PC-3 (cell line): ENCODE data around the gene HHATL. TPM values are rescaled to one million over a fixed set of nuclear protein-coding genes. Genes with fewer than 3 reads are reported as not detected.

Experiments used
- ATAC-seq: fragments of 200-7000 bp; cut with Tn5 transposase; 2 replicates; pipeline ENCODE4 v1.9.1; 2020; ENCODE audit warnings: mild to moderate bottlenecking, moderate library complexity
- BruUV-seq: library from RNA; stranded (reverse); fragments of 400-500 nt; replicated peaks from 2 replicates; lab custom pipeline; 2021; lab: Mats Ljungman, UMichigan
- CTCF ChIA-PET: fragments of 300-600 bp; sonication (Branson Sonifier 250); formaldehyde crosslinking; loops from one replicate; lab custom pipeline; 2022; ENCODE audit warnings: antibody characterized with exemption; lab: Charles Lee
- POLR2A ChIA-PET: fragments of 300-600 bp; sonication (Branson Sonifier 250); formaldehyde crosslinking; loops from one replicate; lab custom pipeline; 2022; ENCODE audit warnings: antibody characterized with exemption; ENCODE audit not compliant: unreplicated experiment; lab: Charles Lee
- DNase-seq: peaks from one replicate; pipeline ENCODE4 v3.0.0-alpha.2; 2015
- H2AFZ ChIP-seq: fragments of 300-600 bp; sonication (generic); 2 replicates; pipeline ENCODE4 v1.6.0; 2016; ENCODE audit warnings: antibody characterized with exemption, low read length
- H3F3A ChIP-seq: fragments of 300-600 bp; sonication (generic); one replicate; pipeline ENCODE4 v1.6.0; 2017; ENCODE audit warnings: antibody characterized with exemption, low read length, control low read depth, mild to moderate bottlenecking; ENCODE audit not compliant: unreplicated experiment
- H3K27ac ChIP-seq: fragments of 300-600 bp; sonication (generic); 2 replicates; pipeline ENCODE4 v1.5.1; 2016; ENCODE audit warnings: mild to moderate bottlenecking, low read length
- H3K27me3 ChIP-seq: fragments of 300-600 bp; sonication (generic); 2 replicates; pipeline ENCODE4 v1.6.1; 2016; ENCODE audit warnings: low read length, mixed read lengths
- H3K36me3 ChIP-seq: fragments of 300-600 bp; sonication (generic); 2 replicates; pipeline ENCODE4 v1.6.1; 2016; ENCODE audit warnings: low read depth, mixed run types, low read length, mixed read lengths
- H3K4me1 ChIP-seq: fragments of 300-600 bp; sonication (generic); 2 replicates; pipeline ENCODE4 v1.5.1; 2016; ENCODE audit warnings: low read length; ENCODE audit not compliant: insufficient read depth
- H3K4me2 ChIP-seq: fragments of 300-600 bp; sonication (generic); 2 replicates; pipeline ENCODE4 v1.6.0; 2016; ENCODE audit warnings: low read length
- H3K4me3 ChIP-seq: fragments of 300-600 bp; sonication (generic); 2 replicates; pipeline ENCODE4 v1.5.1; 2016; ENCODE audit warnings: mild to moderate bottlenecking, low read length, mixed read lengths
- H3K79me2 ChIP-seq: fragments of 300-600 bp; sonication (generic); 2 replicates; pipeline ENCODE4 v1.6.1; 2017; ENCODE audit warnings: low read length, mixed read lengths
- H3K9ac ChIP-seq: fragments of 300-600 bp; sonication (generic); 2 replicates; pipeline ENCODE4 v1.6.0; 2016; ENCODE audit warnings: mild to moderate bottlenecking, low read length
- H3K9me2 ChIP-seq: fragments of 300-600 bp; sonication (generic); replicated peaks from 2 replicates; pipeline ENCODE4 v1.6.1; 2016; ENCODE audit warnings: mixed run types, low read length, mixed read lengths
- H3K9me3 ChIP-seq: fragments of 300-600 bp; sonication (generic); 2 replicates; pipeline ENCODE4 v1.6.1; 2016; ENCODE audit warnings: low read length, mixed read lengths
- H4K20me1 ChIP-seq: fragments of 300-600 bp; sonication (generic); 2 replicates; pipeline ENCODE4 v1.6.1; 2016; ENCODE audit warnings: low read length, mixed read lengths
- EZH2 ChIP-seq: fragments of 300-600 bp; sonication (generic); IDR thresholded peaks from one replicate; pipeline ENCODE4 v1.6.1; 2017; ENCODE audit warnings: antibody characterized with exemption, mild to moderate bottlenecking, low read length; ENCODE audit not compliant: unreplicated experiment
- EZH2phosphoT487 ChIP-seq: fragments of 300-600 bp; sonication (generic); IDR thresholded peaks from 2 replicates; pipeline ENCODE4 v1.6.1; 2018; ENCODE audit warnings: mild to moderate bottlenecking, antibody characterized with exemption, low read length, borderline replicate concordance
- intact Hi-C: fragments of 100-400 bp; cut with micrococcal nuclease; formaldehyde crosslinking; loops from 2 replicates; pipeline ENCODE4 v1.9.0; 2023
- total RNA-seq: library from RNA; depleted of rRNA; stranded (reverse); fragments of >200 nt; gene quantifications from 2 replicates; pipeline ENCODE4 v1.2.3, GENCODE V29; 2014
- TF ChIP-seq, protein P1 (sequence below): fragments of 300-600 bp; sonication (generic); conservative IDR thresholded peaks from 2 replicates; pipeline ENCODE4 v1.5.1; 2017; ENCODE audit warnings: antibody characterized with exemption, low read depth, mild to moderate bottlenecking, low read length

The HHATL gene
- total RNA-seq, 1 experiment from 2014 or later: not detected

DNA sequence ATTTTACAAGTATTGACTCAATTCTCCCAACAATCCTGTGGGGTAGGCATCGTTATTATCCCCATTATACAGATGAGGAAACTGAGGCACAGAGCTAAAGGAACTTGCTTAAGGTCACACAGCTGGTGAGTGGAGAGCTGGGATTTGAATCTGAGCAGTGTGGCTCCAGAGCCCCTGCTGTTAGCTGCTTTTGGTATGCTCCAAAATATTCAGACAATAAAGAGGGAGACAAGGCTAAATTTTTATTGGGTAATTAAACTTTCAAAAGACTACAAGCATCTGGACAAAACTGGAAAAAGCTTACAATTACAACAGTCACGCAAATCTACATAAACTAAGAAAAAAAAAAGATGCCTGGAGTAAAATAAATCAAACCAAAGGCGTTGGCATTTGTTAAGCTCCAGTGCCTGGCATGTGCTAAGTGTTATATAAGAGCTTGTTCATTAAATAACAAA lies 42.7 kb upstream of the HHATL start:
- Histone ChIP-seq H3K27ac (peak overlapping the region; percentile 39), H3K4me1 (peaks cover 27% of the 10 kb centered on the region), H3K4me3 (no peak overlapping the region), H3F3A (no peaks in the 10 kb centered on the region), H2AFZ (no peak overlapping the region), H4K20me1 (no peaks in the 10 kb centered on the region), H3K36me3 (no peaks in the 10 kb centered on the region), H3K4me2 (no peak overlapping the region), H3K9me3 (no peaks in the 10 kb centered on the region), H3K9me2 (no peaks in the 10 kb centered on the region), H3K9ac (no peak overlapping the region), H3K79me2 (no peaks in the 10 kb centered on the region), H3K27me3 (no peaks in the 10 kb centered on the region)
- CTCF ChIA-PET: interaction anchor here (0.6 to 1.9 kb wide), 5 partner anchors 34 to 496 kb away, joined by 4 to 7 read pairs (median 5); no protein-coding TSS in a partner anchor
- TF ChIP-seq EZH2phosphoT487: no peak
- TF ChIP-seq, protein P1, sequence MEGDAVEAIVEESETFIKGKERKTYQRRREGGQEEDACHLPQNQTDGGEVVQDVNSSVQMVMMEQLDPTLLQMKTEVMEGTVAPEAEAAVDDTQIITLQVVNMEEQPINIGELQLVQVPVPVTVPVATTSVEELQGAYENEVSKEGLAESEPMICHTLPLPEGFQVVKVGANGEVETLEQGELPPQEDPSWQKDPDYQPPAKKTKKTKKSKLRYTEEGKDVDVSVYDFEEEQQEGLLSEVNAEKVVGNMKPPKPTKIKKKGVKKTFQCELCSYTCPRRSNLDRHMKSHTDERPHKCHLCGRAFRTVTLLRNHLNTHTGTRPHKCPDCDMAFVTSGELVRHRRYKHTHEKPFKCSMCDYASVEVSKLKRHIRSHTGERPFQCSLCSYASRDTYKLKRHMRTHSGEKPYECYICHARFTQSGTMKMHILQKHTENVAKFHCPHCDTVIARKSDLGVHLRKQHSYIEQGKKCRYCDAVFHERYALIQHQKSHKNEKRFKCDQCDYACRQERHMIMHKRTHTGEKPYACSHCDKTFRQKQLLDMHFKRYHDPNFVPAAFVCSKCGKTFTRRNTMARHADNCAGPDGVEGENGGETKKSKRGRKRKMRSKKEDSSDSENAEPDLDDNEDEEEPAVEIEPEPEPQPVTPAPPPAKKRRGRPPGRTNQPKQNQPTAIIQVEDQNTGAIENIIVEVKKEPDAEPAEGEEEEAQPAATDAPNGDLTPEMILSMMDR: no peak
- TF ChIP-seq EZH2: no peak
- no peak for DNase-seq
- POLR2A ChIA-PET: no interaction called here
- BruUV-seq: no TSS peak
- no peak for ATAC-seq
- intact Hi-C loops: loop anchor here (2.0 kb wide), 1 partner anchor 173 kb away; no protein-coding TSS in a partner anchor

DNA sequence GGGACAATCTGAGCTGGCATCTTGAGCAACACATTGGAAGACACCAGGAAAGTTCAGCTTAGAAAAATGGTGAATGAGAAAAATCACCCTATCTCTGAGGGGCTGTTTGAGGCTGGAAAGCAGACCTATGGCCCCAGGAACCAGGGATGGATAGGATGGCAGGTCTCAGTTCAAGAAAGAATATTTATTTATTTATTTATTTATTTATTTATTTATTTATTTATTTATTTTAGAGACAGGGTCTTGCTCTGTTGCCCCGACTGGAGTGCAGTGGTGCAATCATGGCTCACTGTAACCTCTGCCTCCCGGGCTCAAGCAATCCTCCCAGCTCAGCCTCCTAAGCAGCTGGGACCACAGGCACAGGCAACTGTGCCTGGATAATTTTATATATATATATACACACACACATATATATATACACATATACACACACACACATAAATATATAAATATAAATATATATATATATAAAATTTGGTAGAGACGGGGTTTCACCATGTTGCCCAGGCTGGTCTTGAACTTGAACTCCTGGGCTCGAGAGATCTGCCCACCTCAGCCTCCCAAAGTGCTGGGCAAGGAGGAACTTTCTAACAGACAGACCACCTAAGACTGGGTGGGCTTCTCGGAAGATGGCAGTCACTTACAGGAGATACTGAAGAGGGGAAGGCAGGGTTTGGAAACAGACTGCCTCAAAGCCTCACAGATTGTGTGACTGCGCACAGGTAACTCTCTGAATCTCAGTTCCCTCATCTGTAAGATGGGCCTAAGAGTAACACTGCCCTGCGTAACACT lies 40.8 kb upstream of the HHATL start:
- CTCF ChIA-PET: interaction anchor here (0.5 to 1.5 kb wide), 4 partner anchors 87 to 1691 kb away, joined by 3 to 6 read pairs (median 4); no protein-coding TSS in a partner anchor
- ATAC-seq: no peak
- Histone ChIP-seq H3K4me3 (no peak overlapping the region), H3K27ac (no peak overlapping the region), H3F3A (no peaks in the 10 kb centered on the region), H3K4me2 (no peak overlapping the region), H3K79me2 (no peaks in the 10 kb centered on the region), H2AFZ (no peak overlapping the region), H4K20me1 (no peaks in the 10 kb centered on the region), H3K9me2 (no peaks in the 10 kb centered on the region), H3K27me3 (no peaks in the 10 kb centered on the region), H3K36me3 (no peaks in the 10 kb centered on the region), H3K4me1 (peaks cover 27% of the 10 kb centered on the region), H3K9ac (no peak overlapping the region), H3K9me3 (no peaks in the 10 kb centered on the region)
- POLR2A ChIA-PET: no interaction called here
- BruUV-seq: no TSS peak
- intact Hi-C loops: no loop called here
- TF ChIP-seq EZH2phosphoT487 (no peak), EZH2 (no peak)
- TF ChIP-seq, protein P1: no peak
- DNase-seq: no peak

DNA sequence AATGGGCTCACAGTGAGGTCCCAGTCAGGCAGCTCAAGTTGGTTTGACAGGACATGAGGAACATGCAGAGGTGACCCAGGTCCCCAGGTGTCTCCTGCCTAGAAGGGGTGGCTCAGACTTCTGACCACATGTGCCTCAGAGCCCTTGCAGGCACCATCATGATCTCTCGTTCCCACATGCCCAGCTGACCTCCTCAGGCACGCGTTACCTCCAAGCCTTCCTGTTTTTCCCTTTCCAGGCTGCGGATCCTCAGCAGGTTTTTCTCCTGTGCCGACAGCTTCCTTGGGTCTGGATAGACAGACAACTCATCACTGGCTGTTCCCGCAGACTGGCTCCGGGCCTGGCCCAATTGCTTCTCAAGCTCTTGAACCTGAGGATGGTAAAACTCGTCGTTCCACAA lies 40.1 kb upstream of the HHATL start:
- no peak overlapping the region for H3K27ac ChIP-seq
- H3K79me2 ChIP-seq: no peaks in the 10 kb centered on the region
- no peak for TF ChIP-seq EZH2
- TF ChIP-seq EZH2phosphoT487: no peak
- H3K36me3 ChIP-seq: no peaks in the 10 kb centered on the region
- DNase-seq (no peak), ATAC-seq (no peak)
- H2AFZ ChIP-seq: no peak overlapping the region
- H3K27me3 ChIP-seq: no peaks in the 10 kb centered on the region
- CTCF ChIA-PET: interaction anchor here (0.5 kb wide), 1 partner anchor 714 kb away, joined by 3 read pairs; no protein-coding TSS in a partner anchor
- no peaks in the 10 kb centered on the region for H4K20me1 ChIP-seq
- H3K9ac ChIP-seq: no peak overlapping the region
- H3K4me2 ChIP-seq: no peak overlapping the region
- no peaks in the 10 kb centered on the region for H3K9me2 ChIP-seq
- H3F3A ChIP-seq: no peaks in the 10 kb centered on the region
- POLR2A ChIA-PET: no interaction called here
- no TSS peak for BruUV-seq
- H3K9me3 ChIP-seq: no peaks in the 10 kb centered on the region
- intact Hi-C loops: no loop called here
- peaks cover 26% of the 10 kb centered on the region for H3K4me1 ChIP-seq
- H3K4me3 ChIP-seq: no peak overlapping the region
